ENCODE results near the gene CFAP47.
"Not testable (repeated sequence)": the region's sequence is repeated elsewhere in the genome, so short reads cannot be mapped to it uniquely, and the experiment has no call there.

The CFAP47 gene

DNA sequence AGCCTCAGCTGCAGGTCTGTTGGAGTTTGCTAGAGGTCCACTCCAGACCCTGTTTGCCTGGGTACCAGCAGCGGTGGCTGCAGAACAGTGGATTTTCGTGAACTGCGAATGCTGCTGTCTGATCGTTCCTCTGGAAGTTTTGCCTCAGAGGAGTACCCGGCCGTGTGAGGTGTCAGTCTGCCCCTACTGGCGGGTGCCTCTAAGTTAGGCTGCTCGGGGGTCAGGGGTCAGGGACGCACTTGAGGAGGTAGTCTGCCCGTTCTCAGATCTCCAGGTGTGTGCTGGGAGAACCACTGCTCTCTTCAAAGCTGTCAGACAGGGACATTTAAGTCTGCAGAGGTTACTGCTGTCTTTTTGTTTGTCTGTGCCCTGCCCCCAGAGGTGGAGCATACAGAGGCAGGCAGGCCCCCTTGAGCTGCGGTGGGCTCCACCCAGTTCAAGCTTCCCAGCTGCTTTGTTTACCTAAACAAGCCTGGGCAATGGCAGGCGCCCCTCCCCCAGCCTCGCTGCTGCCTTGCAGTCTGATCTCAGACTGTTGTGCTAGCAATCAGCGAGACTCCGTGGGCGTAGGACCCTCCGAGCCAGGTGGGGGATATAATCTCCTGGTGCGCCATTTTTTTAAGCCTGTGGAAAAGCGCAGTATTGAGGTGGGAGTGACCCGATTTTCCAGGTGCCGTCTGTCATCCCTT, 315.4 kb downstream of the CFAP47 start:
- not testable (repeated sequence) for DNase-seq

DNA sequence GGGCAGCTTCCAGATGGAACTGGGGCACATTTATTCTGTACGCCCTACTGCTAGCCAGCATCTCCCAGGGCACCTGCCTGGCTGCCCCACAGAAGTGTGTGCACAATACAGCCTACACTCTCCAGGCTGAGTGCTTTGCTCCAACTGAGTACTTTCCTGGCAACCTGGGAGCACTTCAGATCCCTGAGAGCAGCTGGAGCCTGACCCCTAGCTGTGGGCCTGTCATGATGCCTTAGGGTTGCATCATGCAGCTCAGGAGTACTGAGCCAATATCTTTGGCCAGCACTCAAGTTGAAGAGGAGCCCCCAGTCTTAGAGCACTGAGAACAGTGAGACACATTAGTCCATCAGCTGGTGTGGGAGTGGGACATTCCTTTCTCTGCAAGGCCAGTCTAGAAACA, 321.9 kb downstream of the CFAP47 start:
- no peak for DNase-seq

DNA sequence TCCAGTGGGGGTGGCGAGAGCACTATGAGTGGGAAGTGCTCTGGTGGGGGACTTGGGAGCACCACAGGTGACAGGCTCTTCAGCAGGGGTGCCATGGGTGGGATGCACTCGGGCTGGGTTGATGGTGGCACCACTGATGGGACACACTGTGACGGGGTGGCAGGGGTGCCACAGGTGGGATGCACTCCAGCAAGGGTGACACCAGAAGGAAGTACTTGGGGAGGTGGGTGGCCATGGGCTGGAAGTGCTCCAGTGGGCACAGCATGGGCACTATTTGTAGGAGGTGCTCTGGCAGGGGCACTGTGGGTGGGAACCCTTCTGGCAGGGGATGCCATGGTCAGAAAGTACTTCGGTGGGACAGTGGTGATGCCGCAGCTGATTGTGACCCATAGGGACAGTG, 346.6 kb downstream of the CFAP47 start:
- DNase-seq = no peak

DNA sequence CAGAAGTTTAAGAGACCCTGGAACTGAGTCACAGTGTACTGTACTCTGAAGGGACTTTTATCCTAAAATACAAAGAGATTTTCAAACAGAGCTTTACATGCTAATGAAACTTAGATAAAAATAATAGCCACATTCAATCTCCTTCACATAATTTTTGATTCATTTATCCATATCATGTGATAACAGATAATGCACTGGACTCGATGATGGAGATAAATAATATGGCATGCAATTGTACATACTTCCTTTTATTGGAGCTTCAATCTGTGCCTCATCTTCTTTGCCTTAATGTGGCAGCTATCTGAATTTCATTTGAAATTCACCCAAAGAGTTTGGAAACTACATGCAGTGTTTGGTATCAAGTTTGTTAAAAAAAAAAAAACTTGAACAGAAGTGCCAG, 390.6 kb downstream of the CFAP47 start:
- DNase-seq = no peak

DNA sequence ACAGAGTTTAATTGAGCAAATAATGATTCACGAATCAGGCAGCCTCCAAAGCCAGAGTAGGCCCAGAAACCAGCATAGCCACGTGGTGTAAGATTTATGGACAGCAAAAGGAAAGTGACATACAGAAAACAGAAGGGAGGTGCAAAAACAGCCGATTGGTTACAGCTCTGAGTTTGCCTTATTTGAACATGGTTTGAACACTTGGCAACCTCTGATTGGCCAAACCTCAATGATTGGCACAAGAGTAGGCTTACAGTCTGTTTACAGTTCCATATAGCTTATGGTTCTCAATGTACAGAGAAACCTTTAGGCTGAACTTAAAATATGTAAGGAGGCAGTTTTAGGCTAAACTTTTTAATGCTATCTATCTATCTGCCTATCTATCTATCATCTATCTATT, 394.8 kb downstream of the CFAP47 start:
- DNase-seq = no peak

DNA sequence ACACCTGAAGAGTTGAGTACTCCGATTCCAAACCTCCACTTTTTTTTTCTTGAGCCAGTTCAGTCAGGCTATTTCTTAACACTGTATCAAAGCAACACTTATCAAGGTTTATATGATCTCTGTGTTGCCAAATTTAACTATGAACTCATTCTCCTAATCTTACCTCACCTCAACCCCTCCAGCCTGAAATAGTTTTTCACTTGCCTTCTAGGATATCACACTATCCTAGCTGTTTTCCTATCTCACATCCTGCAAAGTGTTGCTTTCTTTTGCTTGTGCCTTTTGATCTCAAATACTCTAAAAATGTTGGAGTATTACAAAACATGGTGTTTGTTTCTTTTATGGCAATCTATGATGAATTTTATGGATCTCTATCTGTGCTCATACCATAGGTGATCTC, 415.0 kb downstream of the CFAP47 start:
- DNase-seq = no peak

DNA sequence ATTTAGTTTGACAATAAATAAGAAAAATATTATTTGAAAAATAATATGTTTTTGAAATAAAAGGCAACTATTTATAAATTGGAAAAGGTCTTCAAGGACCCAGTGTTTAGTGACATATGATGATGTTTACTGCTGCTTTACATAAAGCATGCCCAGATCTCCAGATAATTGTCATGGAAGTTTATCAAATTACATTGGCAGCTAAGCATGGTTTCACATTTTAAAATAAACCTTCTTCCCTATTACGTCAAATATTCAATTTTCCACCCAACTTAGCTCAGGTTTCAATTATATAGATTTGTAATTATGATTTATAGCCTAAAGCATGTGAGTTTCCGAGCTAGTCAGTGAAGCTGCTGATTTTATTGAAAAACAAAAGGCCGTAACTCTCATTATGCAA, 417.2 kb downstream of the CFAP47 start:
- no peak for DNase-seq

DNA sequence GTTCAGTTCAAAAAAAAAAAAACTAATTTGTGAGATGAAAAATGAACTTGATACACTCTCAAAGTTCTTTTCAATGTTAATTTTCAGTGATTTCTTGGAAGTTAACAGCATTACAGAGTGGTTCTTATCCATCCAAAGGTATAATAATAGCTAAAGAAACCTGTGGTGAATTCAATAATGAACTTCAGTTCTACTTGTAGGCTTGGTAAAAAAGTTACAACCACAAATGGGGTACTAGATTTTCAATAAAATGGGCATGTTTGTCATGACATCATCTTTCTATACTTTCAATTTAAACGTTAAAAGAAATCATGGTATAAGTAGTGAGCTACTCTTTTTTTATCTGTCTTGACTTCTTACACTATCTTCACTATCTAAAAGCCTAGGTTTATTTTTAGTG, 424.8 kb downstream of the CFAP47 start:
- DNase-seq = no peak

DNA sequence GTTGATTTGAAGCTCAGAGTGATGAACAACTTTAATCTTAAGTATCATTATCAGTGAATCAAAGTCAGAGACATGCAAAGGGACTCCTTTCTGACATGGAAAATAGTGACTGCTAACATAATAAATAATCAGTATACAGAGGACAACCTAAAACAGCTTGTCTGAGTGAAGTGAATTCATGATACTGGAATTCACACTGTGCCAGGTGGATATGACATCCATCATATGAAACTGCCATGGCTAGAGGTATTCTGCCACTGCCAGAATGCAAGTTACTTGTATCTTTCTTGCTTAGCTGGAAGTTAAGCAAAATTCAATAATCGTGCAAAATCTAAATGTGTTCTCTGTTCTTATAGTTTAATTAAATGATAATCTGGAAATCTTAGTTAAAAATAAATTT, 429.0 kb downstream of the CFAP47 start:
- DNase-seq = no peak

DNA sequence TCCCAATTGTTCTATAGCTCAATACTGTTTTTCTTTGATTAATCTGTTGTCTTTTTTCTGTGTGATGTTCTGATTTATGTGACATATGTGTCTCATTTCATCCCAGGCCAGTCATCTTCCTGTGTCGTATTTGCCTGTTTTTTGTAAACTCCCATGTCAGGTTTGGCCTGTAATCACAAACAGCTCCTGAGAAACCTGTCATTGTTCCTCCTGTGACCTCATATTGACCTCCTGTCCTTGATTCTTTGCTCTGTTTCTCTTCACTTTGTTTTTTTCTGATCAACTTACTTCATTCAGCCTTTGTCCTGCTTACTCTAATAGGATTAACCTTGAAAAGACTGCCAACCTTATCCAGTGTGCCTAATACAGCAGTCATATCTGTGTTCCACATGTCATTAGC, 438.3 kb downstream of the CFAP47 start:
- no peak for DNase-seq

DNA sequence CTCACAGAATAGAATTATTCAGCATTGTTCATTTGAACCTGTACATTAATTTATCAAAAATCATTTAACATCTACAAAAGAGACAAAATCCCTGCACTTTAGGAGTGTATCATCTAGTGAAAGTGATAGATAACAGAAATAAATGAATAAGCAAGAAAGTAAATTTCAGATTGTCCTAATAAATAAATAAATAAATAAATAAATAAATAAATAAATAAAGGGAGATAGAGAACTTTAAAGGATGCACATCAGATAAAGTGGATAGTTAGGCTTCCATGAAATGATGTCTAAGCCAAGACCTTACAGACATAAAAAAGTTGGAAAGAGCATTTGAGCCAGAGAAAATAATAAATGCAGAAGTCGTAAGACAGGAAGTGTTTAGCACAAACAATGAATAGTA, 444.7 kb downstream of the CFAP47 start:
- DNase-seq = no peak

DNA sequence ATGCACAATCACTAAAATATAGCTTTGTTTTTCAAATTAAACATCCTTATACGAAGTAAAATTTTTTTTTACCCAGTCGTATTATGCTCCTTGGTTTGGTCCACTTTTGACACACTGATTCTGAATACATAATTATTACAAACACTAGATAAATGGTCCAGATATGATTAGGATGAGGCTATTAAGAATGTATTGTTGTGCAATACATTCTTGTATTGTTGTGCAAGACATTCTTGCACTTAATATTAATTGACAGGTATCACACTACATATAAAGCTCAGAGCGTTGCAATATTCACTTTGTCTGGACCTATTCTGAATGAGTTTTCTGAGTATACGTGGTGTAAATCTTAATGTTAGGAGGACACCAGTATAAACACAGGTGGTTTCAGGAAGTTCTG, 464.0 kb downstream of the CFAP47 start:
- no peak for DNase-seq

DNA sequence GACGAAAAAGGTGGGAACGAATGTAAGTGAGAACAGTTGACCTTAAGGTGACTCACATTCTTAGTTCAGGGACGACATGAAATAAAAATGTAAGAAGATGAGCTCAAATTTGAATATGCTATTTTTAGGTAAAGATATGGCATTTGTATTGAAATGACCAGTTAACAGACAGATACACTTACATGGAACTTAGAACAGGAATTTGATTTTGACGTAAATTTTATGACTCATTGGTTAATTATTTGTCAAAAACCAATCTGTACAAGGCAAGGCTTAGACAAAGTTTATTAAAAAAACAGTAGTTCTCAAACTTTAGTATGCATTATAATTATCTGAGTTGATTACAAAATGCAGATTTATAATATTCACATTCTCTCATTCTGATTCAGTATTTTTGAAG, 469.4 kb downstream of the CFAP47 start:
- DNase-seq = no peak

DNA sequence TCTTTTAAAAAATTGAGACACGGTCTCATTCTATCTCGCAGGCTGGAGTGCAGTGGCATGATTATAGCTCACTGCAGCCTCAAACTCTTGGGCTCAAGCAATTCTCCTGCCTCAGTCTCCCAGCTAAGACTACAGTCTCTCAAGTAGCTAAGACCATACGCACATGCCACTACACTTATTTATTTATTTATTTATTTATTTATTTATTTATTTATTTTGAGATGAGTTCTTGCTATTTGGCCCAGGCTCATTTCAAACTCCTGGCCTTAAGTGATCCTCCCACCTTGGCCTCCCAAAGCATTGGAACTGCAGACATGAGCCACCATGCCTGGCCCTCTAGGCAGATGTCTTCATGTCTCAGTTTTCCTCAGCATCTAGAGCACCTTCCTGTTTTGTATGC, 482.2 kb downstream of the CFAP47 start:
- no peak for DNase-seq

DNA sequence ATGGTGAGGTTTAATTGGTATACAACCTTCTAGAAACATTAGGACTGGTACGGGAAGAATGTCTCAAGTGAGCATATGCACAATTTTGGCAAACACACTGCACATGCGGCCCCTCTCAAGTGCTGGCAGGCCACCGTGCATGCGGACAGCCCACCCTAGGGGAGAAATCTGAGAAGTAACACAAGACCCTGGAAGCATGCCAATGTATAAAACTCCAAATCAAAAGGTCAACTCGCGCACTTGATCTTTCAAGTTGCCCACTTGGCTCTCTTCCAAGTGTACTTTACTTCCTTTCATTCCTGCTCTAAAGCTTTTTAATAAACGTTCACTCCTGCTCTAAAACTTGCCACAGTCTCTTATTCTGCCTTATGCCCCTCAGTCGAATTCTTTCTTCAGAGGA, 488.3 kb downstream of the CFAP47 start:
- no peak for DNase-seq

DNA sequence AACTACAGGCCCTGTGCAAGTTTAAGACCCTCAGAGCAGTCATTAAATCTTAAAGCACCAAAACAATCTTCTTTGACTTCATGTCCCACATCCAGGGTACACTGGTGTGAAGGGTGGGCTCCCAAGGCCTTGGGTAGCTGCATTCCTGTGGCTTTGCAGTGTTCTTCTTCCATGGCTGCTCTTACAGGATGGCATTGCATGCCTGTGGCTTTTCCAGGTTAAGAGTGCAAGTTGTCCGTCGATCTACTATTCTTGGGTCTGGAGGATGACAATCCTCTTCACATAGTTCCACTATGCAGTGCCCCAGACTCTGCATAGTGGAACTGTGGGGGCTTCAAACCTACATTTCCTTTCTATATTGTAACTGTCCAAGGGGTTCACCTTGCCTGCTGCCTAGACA, 494.5 kb downstream of the CFAP47 start:
- no peak for DNase-seq

DNA sequence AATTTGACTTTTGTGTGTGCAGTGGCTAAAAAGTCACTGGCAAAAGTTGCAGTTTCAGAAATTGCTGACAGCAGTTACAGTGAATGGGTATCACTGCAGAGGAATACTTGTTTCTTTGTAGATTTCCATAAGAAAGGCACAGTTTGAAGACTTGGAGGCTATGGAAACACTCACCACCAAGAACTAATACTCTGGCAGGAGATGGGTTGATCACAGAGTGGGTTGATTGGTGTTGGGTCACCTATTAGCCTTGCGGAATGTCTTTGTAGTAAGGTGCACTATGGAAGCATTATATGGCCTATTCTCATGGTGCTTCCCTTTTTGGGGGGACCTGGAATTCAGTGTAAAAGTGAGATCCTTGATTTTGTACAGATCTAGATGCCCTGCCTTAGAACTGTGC, 502.8 kb downstream of the CFAP47 start:
- DNase-seq = no peak

DNA sequence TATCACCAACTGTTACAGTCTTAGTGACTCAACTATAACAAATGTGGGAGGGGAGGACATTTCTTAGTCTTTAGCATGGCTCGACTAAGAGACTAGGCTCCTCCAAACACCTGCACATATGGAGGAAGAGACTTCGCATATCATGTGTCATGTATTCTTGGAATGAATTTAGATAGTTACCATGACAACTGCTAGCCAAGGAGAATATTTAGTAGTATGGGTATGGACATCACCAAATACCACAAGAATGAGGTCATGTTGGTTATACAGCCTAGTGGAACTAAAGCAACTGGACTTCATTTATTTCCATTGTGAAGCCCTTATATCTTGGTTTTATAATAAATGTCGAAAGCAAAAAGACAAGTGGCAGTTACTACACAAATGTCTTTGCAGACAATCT, 512.3 kb downstream of the CFAP47 start:
- no peak for DNase-seq

DNA sequence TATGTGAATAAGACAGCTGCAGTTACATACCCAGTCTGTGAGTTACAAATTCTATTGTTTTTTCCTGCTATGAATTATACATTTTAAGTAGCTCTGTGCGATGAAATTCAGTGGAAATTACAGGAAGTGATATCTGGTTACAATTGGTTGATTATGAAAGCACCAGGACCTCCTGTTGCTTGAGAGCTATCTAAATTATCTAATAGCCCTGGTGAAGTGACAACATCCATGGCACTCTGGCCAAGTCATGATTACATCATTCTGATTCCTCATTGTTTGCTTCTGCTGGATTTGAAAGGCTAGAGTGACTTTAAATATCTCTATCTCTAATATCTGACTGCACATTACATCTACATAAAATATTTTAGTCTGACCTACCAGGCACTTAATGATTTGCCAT, 515.0 kb downstream of the CFAP47 start:
- DNase-seq = no peak
